ENCODE results near the gene TMPRSS11D. TPM values are rescaled to one million over a fixed set of nuclear protein-coding genes. Genes with fewer than 3 reads are reported as not detected.

Gene TMPRSS11D
- total RNA-seq, 1 donor from 2014 or later: not detected

DNA sequence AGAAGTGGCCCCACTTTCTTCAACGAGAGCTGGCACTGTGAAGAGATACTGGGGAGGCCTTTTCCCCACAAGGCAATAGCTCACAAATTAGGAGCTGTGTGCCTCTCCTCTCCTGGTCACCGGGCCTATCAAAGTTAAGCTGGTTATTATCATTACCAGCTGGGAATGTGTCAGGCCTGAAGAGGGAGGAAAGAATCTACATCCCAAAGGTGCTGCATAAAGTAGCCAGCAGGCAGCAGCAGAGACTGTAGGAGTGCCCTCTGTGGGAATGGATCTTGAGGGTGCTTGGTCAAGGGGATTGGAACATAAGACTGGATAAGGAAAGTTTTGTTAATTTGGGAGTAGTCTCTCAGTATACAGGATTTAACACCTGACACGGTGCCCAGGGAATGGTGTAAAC is 9.1 kb upstream of the TMPRSS11D start:
- intact Hi-C loops (cut with DNase I): no loop called here
- DNase-seq: no peak
- no peak for ATAC-seq (ENCODE audit: poor library complexity)

DNA sequence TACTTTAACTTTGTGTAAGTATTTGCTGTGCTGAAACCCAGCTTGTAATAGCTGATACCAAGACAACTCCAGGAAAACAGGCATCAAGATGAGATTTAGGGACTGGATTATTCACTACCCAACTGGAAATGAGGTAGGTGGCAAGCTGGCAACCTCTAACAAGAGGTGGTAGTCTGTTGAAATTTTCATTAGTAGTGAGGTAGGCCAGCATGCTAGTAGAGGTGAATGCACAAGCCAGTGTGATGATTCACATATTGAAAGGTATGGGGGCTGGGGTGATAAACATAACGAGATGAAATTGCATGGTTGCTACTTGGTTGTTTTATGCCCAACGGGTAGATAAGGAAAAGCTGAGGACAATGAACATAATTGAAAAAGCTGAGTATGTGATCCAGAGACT is 8.5 kb upstream of the TMPRSS11D start:
- DNase-seq (no peak), ATAC-seq (ENCODE audit: poor library complexity) (no peak)
- intact Hi-C loops (cut with DNase I): no loop called here

DNA sequence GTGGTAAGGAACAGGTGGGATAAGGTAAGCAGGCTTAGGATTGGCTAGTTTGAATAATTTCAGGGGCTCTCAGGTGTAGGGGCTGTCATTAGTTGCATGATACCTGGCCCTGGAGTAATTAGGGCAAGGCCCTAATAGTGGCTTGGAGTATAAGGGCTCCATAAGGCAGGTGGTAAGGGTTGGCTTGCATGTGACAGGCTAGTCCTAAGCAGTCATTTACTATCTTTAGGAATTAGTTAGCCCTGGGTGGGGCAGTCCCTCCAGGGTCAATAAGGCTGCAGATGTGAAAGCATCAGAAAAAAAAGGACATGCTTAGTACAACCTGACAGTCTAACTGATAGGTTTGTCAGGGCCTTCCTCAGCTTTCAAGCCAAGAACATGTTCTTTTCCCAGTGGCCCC is 7.8 kb upstream of the TMPRSS11D start:
- ATAC-seq (ENCODE audit: poor library complexity): no peak
- intact Hi-C loops (cut with DNase I): no loop called here

DNA sequence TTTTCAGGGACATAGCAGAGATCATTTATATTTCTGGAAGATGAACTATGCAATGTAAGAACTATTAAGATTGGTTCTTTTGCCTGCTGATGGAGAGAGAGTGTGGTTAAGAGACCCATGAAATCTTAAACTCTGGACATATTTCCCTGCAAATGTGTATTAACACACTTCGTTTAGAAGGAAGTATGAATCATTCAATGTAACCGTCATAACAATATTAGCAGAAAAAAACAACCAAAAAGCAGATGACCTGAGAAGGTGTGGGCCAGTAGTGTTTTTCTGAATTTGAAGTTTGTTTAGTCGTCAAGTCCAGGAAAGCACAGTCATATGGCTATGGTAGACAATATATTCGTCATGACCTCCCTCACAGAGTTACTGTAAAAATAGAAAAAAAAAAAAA is 2.5 kb upstream of the TMPRSS11D start:
- intact Hi-C loops (cut with DNase I): no loop called here
- DNase-seq: no peak
- no peak for ATAC-seq (ENCODE audit: poor library complexity)

More for the DNA sequence above, 7.8 kb upstream of the TMPRSS11D start:
- DNase-seq: no peak

DNA sequence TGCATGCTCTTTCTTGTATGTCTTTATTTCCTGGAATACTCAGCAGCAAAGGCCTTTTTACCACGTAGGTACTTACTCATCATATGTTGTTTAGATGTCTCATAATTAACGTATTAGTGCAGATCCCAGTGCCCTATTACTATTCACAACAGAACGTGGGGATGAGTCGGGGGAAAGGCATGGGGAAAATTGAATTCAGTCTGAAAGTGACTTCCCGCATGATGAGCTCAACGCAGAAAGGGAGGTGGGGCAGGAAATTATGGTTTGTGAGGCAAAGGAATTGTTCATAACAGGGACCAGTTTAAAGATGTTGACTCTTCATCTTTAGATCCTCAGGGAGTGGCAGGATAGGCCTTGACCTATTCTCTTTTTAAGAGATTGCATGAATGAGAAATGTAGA is 2.0 kb upstream of the TMPRSS11D start:
- no peak for ATAC-seq (ENCODE audit: poor library complexity)
- intact Hi-C loops (cut with DNase I): no loop called here

DNA sequence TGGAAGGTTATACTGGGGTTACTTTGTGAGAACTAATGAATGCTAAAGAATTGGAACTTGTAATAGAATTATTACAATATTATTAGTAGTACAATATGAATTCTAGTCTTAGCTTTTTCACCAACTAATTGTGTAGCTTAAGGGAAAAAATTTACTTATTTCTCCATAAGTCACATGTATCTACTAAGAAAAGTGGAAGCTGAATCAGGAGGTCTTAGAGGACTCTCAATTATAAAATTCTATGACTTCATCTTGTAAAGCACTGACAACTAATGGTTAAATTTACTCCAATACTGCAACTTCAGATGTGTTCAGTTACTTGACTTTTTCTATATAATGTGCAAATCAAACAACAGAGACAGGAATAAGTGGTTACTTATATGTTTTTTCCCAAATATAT is 899 bp upstream of the TMPRSS11D start:
- no peak for ATAC-seq (ENCODE audit: poor library complexity)
- intact Hi-C loops (cut with DNase I): no loop called here
- DNase-seq: no peak

More for the DNA sequence above, 2.0 kb upstream of the TMPRSS11D start:
- no peak for DNase-seq

- ATAC-seq (ENCODE audit: poor library complexity) (no peak), DNase-seq (no peak)
- intact Hi-C loops (cut with DNase I): no loop called here
Observed at GRCh38 chr4:67883458-67883857, 344 bp downstream of the TMPRSS11D start.

- no peak for ATAC-seq (ENCODE audit: poor library complexity)
- intact Hi-C loops (cut with DNase I): no loop called here
- no peak for DNase-seq
Observed at GRCh38 chr4:67880866-67881610, 2.8 kb downstream of the TMPRSS11D start.

DNA sequence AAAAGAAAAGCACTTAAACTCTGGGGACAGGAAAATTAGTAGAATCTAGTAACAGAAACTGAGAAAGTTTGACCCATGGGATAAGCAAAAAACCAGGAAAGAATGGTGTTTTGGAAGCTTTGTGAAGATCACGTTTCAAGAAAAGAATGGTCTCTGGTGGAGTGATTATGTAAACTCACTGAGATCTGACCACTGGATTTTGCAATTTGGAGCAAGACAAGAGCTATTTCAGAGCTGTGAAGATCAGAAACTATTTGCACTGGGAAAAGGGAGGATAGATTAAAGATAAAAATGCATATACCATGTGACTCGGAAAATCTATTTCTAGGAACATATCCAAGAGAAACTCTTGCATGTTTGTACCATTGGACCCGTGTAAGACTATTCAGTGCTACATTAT is 4.3 kb downstream of the TMPRSS11D start:
- no peak for DNase-seq
- intact Hi-C loops (cut with DNase I): no loop called here

DNA sequence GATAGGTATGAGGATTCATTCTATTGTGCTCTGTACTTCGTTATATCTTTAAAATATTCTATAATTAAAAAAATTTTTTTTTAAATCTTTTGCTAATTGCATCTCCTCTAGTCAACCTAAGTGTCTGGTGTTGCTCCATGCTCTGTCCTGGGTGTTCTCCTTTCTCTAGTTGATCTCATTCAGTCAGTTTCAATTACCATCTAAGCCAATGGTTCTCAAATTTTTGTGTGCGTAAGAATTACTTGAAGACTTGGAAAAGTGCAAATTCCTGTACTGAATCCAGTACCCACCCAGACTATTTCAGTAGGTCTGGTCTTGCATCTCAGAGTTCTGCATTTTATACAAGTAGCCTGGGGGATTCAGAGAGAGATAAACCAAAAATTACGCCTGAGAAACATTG is 6.7 kb downstream of the TMPRSS11D start:
- intact Hi-C loops (cut with DNase I): no loop called here
- DNase-seq (no peak), ATAC-seq (ENCODE audit: poor library complexity) (no peak)

More for the DNA sequence above, 4.3 kb downstream of the TMPRSS11D start:
- ATAC-seq (ENCODE audit: poor library complexity): no peak

- intact Hi-C loops (cut with DNase I): no loop called here
- ATAC-seq (ENCODE audit: poor library complexity) (no peak), DNase-seq (no peak)
Observed at GRCh38 chr4:67874986-67875385, 8.8 kb downstream of the TMPRSS11D start.

GRCh38 chr4:67873116-67873515 is 10.7 kb downstream of the TMPRSS11D start:
- DNase-seq (no peak), ATAC-seq (ENCODE audit: poor library complexity) (no peak)
- intact Hi-C loops (cut with DNase I): no loop called here

DNA sequence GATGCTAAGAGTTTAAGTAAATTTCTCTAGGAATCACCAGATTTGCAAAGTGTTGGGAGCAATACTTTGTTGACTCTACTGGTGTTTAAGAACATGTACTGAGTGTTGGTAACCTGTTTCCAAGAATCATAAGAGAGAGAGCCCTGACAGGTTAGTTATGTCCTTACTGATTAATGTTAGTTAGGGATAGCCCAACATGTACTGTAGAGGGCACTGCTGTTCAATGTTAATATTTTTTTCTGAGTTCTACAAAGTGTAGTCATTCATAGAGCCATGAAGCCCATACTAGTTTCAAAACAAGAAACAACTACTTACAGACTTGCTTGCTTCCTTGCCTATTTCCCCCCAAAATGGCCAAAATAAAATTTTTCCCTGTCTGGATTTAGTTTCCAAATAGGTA is 11.9 kb downstream of the TMPRSS11D start:
- intact Hi-C loops (cut with DNase I): no loop called here
- DNase-seq (no peak), ATAC-seq (ENCODE audit: poor library complexity) (no peak)

DNA sequence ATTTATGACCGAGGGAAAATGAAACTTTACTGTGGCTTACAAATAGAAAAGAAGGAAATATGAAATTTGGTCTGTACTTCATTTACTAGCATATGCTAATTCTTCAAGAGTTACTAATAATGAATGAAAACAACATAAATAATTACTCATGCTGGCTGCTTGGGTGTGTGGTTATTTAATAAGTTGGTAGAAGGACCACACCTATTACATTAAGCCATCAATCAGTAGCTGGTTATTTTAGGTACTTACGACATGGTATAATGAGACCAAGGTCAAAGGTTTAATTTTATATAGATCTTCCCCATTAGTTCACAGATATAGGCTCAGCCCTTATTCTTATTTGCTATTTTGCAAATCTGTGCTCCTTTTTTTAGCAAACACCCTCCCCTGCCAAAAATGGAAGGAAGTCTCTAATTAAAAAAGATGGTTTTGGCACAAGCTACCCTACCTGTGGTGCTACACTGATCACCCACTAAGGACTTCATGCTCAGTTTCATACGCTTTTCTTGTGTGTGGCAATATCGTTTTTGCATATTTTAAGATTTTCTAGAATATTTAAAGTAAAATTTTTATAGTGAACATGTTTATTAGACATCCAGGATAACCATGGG is 14.1 kb downstream of the TMPRSS11D start:
- DNase-seq: no peak
- intact Hi-C loops (cut with DNase I): no loop called here
- ATAC-seq (ENCODE audit: poor library complexity): no peak

DNA sequence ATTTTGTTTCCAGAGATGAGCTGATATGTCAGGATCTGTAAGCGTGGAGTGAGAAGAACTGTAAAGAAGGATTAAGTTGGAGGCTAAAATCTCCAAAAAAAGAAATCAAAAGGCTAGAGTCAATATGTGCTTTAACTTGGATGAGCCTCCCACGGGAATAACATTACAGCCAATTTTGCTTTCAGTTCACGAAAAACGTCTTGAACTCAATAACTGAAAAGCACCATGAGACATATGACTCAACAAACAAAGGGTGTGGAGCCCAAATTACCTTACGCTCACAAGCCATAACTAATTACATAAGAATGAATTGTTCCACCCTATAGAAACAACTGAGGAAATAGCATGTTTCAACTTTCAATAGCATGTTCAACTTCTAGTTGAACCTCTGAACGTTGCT is 22.3 kb downstream of the TMPRSS11D start:
- ATAC-seq (ENCODE audit: poor library complexity): no peak
- intact Hi-C loops (cut with DNase I): no loop called here
- DNase-seq: no peak

DNA sequence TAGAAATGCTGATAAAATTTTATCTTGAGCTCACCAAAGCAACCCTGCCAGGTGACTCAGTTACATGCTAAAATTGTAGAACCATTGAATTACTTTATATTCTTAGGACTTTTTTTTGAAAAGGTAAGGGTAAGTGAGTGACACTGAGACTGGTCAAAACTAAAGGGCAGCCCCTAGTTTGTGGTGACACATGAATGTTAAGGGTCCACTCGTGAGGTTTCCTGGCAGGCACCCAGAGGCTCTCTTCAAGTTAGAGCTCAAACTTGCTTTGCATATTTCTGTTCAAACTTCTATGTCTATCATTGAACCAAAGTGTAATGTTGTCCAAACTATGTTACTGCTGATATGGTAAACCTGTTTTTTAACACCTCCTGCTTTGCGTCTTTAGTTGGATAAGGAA is 30.5 kb downstream of the TMPRSS11D start:
- DNase-seq: no peak
- intact Hi-C loops (cut with DNase I): no loop called here
- ATAC-seq (ENCODE audit: poor library complexity): no peak

DNA sequence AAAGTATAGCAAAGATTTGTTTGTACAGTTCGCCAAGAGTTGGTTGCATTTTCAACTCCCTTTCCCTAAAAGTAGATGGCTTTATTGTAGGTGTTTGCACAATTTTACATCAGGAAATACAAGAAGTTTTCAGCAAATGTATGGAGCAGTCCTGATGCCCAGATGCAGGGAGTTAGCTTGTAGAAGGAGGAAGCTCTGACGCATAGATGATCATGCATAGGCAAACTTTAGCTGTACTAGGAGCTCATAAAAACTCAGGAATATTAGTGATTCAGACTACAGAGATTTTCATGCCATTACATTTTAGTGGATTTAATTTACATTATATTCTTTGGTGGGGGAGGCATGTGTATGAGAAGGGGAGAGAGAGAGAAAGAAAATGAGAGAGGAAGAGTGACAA is 62.9 kb downstream of the TMPRSS11D start:
- no peak for ATAC-seq (ENCODE audit: poor library complexity)
- DNase-seq: no peak
- intact Hi-C loops (cut with DNase I): no loop called here

- no peak for ATAC-seq (ENCODE audit: poor library complexity)
- no peak for DNase-seq
- intact Hi-C loops (cut with DNase I): no loop called here
Observed at GRCh38 chr4:67810011-67810410, 73.8 kb downstream of the TMPRSS11D start.

GRCh38 chr4:67809502-67809901 is 74.3 kb downstream of the TMPRSS11D start:
- no peak for ATAC-seq (ENCODE audit: poor library complexity)
- intact Hi-C loops (cut with DNase I): no loop called here
- no peak for DNase-seq

- ATAC-seq (ENCODE audit: poor library complexity) (no peak), DNase-seq (no peak)
- intact Hi-C loops (cut with DNase I): no loop called here
Observed at GRCh38 chr4:67796810-67797209, 87.0 kb downstream of the TMPRSS11D start.

GRCh38 chr4:67790721-67791120 is 93.1 kb downstream of the TMPRSS11D start:
- DNase-seq (no peak), ATAC-seq (ENCODE audit: poor library complexity) (no peak)
- intact Hi-C loops (cut with DNase I): no loop called here

All from Right ventricle myocardium superior (tissue), 1 donor.